K562 (cell line): ENCODE results near the gene ABCB9. TPM values are rescaled to one million over a fixed set of nuclear protein-coding genes. Genes with fewer than 3 reads are reported as not detected.

Source experiments
- ATF6 ChIP-seq: sonication (generic); formaldehyde crosslinking; IDR thresholded peaks from 2 replicates; pipeline ENCODE4 v1.4.0; 2020; ENCODE audit warnings: mild to moderate bottlenecking, missing genetic modification reagents
- CREB3L1 ChIP-seq: fragments of 450-650 bp; IDR thresholded peaks from 2 replicates; pipeline ENCODE4 v1.6.1; 2014; ENCODE audit warnings: low read depth, mild to moderate bottlenecking, moderate library complexity, borderline replicate concordance
- MBD2 ChIP-seq: sonication (generic); IDR thresholded peaks from 2 replicates; pipeline ENCODE4 v1.6.1; 2016; ENCODE audit warnings: low read depth, borderline replicate concordance
- MGA ChIP-seq: fragments of 450-650 bp; IDR thresholded peaks from 2 replicates; pipeline ENCODE4 v1.6.1; 2016; ENCODE audit warnings: mild to moderate bottlenecking, moderate library complexity
- RFX5 ChIP-seq: IDR thresholded peaks from 2 replicates; pipeline ENCODE4 v1.6.1; 2011; ENCODE audit warnings: low read depth, mild to moderate bottlenecking, improper control_type of control experiment, low read length
- SMAD2 ChIP-seq: fragments of 150-350 bp; IDR thresholded peaks from 2 replicates; pipeline ENCODE4 v1.6.1; 2014; ENCODE audit warnings: low read depth, mild to moderate bottlenecking, low read length
- SMAD3 ChIP-seq: fragments of 450-650 bp; formaldehyde crosslinking; conservative IDR thresholded peaks from 2 replicates; pipeline ENCODE4 v1.4.0; 2020; ENCODE audit warnings: mild to moderate bottlenecking
- TEAD4 ChIP-seq, 2 experiments: sonication (generic) in 1 of 2; formaldehyde crosslinking in 1 of 2; IDR thresholded peaks; 2 replicates each; pipeline versions ENCODE4 v1.6.1 to v1.8.0; 2012 to 2022; ENCODE audit warnings: borderline replicate concordance in 1 of 2, inconsistent platforms in 1 of 2, low read length in 1 of 2, mild to moderate bottlenecking in 1 of 2, missing genetic modification reagents in 1 of 2
- ZBTB17 ChIP-seq: fragments of 450-650 bp; formaldehyde crosslinking; IDR thresholded peaks from 2 replicates; pipeline ENCODE4 v1.4.0; 2020; ENCODE audit warnings: mild to moderate bottlenecking
- ZNF384 ChIP-seq: IDR thresholded peaks from 2 replicates; pipeline ENCODE4 v1.6.1; 2012; ENCODE audit warnings: low read depth, low read length, improper control_type of control experiment
- polyA plus RNA-seq, 8 experiments: library from polyadenylated mRNA; depleted of rRNA in 4 of 8; stranded (reverse) in 5 of 8; unstranded in 3 of 8; fragments of >200 nt; fragmentation: Nextera tagmentation in 2 of 8; fragmentation: Illumina TruSeq in 1 of 8; extraction: Ambion mirVana in 2 of 8; extraction: Trizol in 1 of 8; gene quantifications; 2 replicates each; pipeline versions ENCODE4 v1.2.1 to v1.2.3, GENCODE V29; 2011 to 2014; ENCODE audit warnings: inconsistent platforms in 1 of 8, missing spikeins in 1 of 8
- total RNA-seq, 7 experiments: library from RNA; depleted of rRNA in 6 of 7; stranded (reverse); fragments of >200 nt in 6 of 7; fragmentation: Illumina TruSeq in 2 of 7; extraction: Trizol in 2 of 7; gene quantifications; 2 replicates each; pipeline versions ENCODE4 v1.2.1 to v1.2.3, GENCODE V29; 2011 to 2021; ENCODE audit warnings: low replicate concordance in 1 of 7

Gene ABCB9
- total and polyA plus RNA-seq, 9 of the 15 experiments (the other 6 are each of a cell fraction or from before 2014, with no cell fraction given), result 0.20 to 12.6 (median 6.2) TPM

- TF ChIP-seq MBD2 (no peak; the same call in 1 of the 2 replicates), TEAD4 (IDR thresholded peaks at IDR 0.05; ENCODE audit: low read length) (peak; percentile 75), TEAD4 (CRISPR knock-in tag; IDR thresholded peaks at IDR 0.05; ENCODE audit: borderline replicate concordance) (no peak), MGA (peak; percentile 91), SMAD3 (CRISPR knock-in tag) (no peak), CREB3L1 (peak; percentile 39; the same call in 1 of the 2 replicates), RFX5 (no peak), ATF6 (no peak), ZNF384 (no peak), ZBTB17 (CRISPR knock-in tag) (0 out of 2 replicates have a peak, but pooled peaks have one; percentile 39), SMAD2 (no peak)
Observed at GRCh38 chr12:122894193-122895121, 71.8 kb downstream of the ABCB9 start (continued).
